ENCODE data around the gene ACAP2.
"Not testable (repeated sequence)": the region's sequence is repeated elsewhere in the genome, so short reads cannot be mapped to it uniquely, and the experiment has no call there.

The ACAP2 gene, protein sequence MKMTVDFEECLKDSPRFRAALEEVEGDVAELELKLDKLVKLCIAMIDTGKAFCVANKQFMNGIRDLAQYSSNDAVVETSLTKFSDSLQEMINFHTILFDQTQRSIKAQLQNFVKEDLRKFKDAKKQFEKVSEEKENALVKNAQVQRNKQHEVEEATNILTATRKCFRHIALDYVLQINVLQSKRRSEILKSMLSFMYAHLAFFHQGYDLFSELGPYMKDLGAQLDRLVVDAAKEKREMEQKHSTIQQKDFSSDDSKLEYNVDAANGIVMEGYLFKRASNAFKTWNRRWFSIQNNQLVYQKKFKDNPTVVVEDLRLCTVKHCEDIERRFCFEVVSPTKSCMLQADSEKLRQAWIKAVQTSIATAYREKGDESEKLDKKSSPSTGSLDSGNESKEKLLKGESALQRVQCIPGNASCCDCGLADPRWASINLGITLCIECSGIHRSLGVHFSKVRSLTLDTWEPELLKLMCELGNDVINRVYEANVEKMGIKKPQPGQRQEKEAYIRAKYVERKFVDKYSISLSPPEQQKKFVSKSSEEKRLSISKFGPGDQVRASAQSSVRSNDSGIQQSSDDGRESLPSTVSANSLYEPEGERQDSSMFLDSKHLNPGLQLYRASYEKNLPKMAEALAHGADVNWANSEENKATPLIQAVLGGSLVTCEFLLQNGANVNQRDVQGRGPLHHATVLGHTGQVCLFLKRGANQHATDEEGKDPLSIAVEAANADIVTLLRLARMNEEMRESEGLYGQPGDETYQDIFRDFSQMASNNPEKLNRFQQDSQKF

DNA sequence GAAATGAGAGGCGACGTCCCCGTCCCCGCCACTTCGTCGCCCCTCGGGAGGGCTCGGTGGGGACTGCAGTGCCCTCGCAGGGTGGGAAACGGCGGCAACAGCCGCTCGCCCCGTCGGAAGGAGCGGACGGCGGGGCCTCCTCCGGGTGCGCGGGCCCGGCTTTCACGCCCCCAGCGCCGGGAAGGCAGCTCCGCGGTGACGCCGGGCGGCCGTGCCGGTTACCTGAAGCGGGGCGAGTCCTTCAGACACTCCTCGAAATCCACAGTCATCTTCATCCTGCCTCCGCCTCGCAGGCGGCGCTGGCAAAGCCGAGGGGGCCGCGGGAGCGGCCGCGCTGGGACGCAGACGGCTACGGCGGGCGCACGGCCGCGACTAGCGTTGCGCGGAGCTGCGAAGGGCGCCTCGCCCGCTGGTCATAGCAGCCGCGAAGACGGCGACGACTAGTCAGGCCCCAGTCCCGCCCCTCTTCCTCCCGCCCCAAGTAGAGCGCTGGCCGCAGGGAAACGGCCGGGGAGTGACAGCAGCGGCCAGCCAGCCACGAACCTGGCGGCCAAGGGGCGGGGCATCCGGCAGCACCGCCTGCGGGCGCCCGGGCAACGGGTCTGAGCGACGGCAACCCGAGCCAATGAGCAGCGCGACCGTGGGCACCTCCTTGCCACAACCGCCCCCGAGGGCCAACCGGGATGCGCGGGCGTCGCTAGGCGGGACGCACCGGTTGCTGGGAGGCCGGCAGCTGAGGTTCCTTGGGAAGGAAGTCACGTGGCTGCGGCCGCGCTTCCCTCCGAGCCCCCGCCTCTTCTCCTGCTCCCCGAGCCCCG, at the start of gene ACAP2:
TSS of gene ACAP2 (minus strand) at position 448 of the 818 bp plus-strand sequence. CDS start at position 275, 173 bp downstream.
- peak; percentile 100 for DNase-seq (ENCODE audit: low spot score)

DNA sequence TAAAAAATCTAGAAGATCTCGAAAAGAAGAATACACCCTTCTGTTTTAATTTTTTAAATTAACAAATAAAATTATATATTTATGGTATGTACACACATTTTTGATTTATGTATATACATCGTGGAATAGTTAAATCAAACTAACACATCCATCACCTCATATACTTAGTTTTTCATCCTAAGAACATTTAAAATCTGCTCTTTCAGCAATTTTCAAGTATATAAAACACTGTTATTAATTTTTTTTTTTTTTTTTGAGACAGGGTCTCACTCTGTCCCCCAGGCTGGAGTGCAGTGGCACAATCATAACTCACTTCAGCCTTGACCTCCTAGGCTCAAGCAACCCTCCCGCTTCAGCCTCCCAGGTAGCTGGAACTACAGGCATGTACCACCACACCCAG, 32.8 kb upstream of the ACAP2 start:
- no peak for DNase-seq (ENCODE audit: low spot score)

DNA sequence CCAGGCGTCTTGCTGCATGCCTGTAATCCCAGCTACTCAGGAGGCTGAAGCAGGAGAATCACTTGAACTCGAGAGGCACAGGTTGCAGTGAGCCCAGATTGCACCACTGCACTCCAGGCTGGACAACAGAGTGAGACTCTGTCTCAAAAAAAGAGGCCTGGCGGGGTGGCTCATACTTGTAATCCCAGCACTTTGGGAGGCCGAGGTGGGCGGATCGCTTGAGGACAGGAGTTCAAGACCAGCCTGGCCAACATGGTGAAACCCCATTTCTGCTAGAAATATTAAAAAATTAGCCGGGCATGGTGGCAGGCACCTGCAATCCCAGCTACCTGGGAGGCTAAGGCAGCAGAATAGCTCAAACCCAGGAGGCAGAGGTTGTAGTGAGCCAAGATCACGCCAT, 32.3 kb upstream of the ACAP2 start:
- not testable (repeated sequence) for DNase-seq (ENCODE audit: low spot score)

DNA sequence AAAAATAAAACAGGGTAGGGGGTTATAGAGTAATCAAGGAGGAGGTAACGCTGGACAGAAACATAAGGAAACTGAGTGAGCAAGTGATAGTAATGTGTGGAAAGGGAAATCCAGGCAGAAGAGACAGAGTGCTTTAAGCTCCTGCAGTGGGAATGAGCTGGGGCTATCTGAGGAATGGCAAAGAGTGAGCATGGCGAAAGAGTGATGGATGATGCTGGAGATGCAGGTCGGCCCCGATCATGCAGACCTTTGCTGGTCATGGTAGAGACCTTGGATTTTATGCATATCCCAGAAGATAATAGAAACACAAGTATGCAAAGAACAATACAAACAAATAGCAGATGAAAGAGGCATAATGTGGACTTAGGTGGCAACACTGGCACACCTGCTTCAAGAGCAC, 26.0 kb upstream of the ACAP2 start:
- DNase-seq (ENCODE audit: low spot score), result no peak

DNA sequence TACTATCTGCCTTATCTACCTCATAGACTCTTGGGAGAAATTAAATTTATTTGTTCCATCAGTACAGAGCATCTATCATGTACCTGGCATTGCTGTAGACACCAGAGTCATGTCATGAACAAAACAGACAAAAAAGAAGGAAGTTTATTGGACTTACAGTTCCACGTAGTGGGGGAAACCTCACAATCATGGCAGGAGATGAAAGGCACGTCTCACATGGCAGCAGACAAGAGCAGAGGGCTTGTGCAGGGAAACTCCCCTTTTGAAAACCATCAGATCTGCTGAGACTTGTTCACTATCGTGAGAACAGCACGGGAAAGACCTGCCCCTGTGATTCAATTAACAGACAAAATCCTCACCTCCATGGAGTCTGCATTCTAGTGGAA, 25.6 kb upstream of the ACAP2 start:
- DNase-seq (ENCODE audit: low spot score), result no peak

DNA sequence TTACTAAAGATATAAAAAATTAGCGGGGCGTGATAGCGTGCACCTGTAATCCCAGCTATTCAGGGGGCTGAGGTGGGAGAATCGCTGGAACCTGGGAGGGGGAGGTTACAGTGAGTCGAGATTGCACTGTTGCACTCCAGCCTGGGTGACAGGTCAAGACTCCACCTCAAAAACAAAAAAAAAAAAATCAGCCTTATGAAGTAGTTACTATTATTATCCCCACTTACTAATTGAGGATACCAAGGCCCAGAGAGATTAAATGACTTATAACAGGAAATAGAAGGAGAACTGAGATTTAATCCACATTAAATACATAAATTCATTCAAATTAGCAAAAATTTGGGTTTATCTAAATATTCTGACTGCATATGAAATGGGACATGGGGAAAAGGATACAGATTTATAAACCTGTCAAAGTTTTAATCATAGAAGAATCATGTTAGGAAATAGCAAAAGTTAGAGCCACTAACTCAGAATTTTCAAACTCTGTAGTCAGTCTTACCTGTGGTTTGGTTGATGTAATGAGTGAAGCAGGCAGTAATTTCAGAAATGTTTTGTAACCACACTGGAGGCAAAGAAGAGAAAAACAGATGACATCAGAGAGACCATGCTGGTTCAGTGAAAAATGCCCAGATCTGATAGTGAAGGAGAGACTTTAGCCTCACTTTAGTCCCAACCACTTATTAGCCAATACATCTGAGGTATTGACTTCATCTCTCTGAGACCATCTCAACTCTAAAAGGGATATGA, 25.0 kb upstream of the ACAP2 start:
- no peak for DNase-seq (ENCODE audit: low spot score)

DNA sequence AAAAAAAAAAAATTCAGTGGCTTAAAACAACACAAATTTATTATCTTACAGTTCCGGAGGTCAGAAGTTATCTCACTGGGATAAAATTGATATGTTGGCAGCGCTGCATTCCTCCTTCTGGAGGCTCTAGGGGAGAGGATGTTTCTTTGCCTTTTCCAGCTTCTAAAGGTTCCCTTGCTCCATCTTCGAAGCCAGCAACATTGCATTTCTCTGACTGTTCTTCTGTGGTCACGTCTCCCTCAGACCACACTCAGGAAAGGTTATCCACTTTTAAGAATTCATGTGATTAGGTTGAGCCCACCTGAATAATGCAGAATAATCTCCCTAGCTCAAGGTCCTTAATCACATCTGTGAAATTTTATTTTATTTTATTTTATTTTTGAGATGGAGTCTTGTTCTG, 23.4 kb upstream of the ACAP2 start:
- DNase-seq (ENCODE audit: low spot score), result no peak

DNA sequence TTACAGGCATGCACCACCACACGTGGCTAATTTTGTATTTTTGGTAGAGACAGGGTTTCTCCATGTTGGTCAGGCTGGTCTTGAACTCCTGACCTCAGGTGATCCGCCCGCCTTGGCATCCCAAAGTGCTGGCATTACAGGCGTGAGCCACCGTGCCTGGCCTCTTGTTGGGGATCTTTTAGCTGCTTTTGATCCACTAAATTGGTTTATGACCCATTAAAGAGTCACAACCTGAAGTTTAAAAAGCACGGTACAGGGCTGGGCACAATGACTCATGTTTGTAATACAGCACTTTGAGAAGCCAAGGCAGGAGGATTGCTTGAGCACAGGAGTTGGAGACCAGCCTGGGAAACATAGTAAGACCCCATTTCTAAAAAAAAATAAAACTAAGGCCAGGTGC, 20.1 kb upstream of the ACAP2 start:
- DNase-seq (ENCODE audit: low spot score), result not testable (repeated sequence)

DNA sequence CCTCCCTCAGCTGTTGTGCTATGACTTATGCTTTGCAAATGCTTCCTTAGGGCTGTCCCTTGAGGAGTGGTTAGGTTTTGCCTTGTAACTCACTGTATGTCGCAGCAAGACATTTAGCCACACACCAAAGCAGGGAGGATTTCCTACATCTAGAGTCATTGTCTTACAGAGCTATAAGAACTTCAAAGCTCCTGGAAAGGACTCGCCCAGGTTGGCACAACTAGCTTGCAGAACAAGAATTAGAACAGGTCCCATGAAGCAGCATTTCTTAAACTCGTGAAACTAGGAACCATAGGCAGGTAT, 19.4 kb upstream of the ACAP2 start:
- no peak for DNase-seq (ENCODE audit: low spot score)

DNA sequence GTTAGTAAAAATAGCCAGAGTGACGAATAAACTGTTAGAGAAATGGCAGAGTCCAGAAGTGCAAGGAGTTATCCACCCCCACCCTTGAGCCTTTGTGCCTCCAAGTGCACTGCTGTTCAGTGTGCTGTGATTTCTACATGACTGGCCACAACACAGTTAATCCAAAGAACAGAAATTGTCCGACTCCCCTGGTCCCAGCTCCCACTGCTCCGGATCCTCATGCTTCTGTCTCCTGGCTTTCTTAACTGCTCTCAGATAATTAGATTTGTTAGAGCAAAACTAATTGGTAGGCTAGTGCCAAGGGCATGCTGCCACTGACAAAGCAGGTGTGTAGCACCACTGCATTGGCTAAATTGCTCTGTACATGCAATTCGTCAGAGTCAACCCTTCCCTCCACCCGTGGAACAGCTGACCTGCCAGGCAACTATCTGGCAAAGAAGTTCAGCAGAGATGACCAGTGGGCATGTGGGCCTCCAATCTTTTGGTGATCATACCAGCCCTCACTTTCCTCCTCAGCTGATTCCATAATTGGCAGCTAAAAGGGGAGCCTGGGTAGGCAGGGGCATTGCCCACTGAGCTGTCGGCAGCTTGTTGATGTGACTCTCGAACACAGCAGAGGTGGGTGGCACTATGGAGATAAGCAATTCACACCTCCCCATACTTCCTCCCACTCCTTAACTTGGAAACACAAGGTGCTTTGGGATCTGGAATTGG, 18.9 kb upstream of the ACAP2 start:
- DNase-seq (ENCODE audit: low spot score), result no peak

DNA sequence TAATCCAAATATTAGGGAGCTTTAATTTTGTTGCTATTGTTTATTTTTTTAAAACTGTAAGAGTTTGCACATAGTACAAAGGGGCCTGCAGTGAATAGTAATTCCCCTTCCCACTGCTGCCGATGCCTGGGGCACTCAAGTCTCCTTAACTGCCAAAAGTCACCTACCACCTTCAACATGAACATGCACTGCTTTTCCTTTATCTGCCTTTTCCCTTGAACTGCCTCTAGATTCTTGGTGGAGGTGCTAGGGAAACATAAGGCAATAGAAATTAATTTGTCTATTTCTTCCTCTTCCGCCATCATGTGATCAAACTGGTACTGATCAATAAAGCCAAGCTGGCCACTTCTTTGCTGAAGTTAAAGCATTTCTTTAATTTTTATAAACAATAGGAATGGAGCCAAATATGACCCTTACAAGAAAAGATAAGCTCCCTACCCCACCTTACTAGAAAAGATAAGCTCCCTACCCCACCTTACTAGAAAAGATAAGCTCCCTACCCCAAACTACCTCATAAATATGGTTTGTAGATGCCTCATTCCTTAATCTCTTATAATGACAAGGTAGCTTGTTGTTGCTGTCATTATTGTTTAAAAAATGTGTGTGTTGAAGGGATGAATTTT, 17.4 kb upstream of the ACAP2 start:
- no peak for DNase-seq (ENCODE audit: low spot score)

DNA sequence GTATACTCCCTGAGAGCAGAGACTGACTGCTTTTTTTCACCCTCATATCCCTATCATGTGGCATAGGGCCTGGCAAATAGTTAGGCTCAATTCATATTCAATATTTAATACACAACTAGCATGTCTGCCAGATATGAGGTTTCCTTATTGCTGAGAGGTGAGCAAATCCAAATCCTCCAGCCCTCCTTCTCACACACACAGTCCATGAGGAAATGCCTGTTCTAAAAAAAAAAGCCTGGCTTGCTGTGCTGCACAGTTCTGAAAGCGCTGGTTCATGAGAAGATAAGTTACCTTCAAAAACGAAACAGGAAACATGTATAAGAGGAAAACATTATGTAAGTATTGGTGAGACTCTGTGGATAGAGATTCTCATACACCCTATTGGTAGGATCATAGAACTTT, 15.5 kb upstream of the ACAP2 start:
- DNase-seq (ENCODE audit: low spot score), result no peak

DNA sequence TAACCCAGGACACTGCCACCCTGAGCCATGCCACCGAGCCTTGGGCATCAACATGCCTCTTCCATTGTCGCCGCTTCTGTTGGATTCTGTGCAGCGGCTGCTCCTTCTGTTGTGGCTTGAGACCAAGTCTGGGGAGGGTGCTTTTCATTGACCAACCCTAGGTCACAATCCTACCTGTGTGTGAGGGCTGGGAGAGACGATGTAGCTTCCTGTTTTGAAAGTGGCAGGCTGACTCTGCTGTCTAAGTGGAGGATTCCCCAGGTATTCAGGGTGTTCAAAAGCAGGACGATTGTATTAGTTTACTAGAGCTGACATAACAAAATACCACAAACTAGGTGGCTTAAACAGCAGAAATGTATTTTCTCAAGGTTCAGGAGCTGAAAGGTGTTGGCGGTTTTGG, 13.0 kb upstream of the ACAP2 start:
- no peak for DNase-seq (ENCODE audit: low spot score)

DNA sequence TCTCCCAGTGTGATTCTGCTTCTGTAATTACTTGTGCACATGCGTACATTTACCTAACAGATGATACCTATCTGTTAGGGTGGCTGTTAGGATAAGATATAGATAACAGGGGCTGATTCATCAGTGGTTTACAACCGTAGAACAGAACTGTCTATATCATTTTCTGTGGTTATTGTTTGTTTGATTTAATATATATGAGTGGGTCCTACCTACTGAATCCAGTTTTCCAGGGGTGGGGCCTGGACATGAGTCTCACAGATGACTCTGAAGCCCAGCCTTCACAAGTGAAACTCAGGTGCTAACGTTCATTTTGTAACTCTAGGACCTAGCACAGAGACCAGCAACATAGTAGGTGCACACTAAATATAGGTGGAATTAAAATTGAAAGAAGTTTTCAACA, 10.4 kb upstream of the ACAP2 start:
- DNase-seq (ENCODE audit: low spot score), result no peak

DNA sequence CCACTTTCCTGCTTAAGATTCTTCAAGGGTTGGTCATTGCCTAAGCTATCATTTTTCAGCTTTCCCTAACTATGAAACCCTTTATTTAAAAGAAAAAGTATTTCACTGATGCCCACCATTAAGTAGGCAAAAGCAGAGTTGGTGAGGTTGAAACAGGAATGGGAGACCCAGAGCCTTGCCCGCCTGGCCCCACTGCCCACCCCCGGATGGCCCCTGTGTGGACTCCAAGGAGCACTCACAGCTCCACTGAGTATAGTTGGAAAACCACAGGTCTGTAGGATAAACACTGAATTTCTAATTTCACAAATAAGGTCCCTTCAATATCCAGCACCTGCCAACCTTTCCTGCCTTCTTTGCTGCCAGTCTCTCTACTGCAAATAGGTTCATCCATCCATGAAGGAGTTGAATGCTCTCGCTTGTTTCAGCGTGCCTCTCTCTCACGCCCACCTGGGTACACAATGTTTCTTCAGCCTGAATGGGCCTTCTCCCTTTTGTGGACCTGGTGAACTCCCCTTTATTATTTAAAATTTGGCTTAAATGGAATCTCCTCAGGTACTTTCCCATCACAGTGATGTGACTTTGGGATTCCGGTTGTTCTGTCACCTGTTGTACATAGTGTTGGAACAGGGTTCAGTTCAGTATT, 8.7 kb upstream of the ACAP2 start:
- no peak for DNase-seq (ENCODE audit: low spot score)

DNA sequence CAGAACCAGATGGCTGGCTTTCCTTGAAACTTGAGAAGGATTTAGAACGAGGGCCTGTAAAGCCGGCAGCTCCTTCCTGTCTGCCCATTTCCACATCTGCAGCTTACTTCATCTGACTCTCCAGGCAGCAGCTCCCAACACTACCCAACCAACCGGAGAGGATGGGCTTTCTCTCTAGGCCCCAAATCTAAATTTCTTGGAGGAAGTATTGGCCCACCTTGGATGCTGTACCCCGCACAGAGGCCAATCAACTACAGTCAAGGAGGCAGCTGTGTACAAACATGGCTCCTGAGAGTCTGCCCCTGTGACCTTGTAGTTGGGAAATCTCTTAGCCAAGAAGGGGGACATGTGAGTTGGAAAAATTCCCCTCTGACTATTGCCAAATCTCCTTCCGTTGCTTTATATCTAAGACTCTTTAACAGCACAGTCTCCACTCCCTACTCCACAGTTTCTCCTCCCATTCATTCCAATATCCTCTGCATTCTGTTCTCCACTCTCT, 8.0 kb upstream of the ACAP2 start:
- DNase-seq (ENCODE audit: low spot score), result no peak

DNA sequence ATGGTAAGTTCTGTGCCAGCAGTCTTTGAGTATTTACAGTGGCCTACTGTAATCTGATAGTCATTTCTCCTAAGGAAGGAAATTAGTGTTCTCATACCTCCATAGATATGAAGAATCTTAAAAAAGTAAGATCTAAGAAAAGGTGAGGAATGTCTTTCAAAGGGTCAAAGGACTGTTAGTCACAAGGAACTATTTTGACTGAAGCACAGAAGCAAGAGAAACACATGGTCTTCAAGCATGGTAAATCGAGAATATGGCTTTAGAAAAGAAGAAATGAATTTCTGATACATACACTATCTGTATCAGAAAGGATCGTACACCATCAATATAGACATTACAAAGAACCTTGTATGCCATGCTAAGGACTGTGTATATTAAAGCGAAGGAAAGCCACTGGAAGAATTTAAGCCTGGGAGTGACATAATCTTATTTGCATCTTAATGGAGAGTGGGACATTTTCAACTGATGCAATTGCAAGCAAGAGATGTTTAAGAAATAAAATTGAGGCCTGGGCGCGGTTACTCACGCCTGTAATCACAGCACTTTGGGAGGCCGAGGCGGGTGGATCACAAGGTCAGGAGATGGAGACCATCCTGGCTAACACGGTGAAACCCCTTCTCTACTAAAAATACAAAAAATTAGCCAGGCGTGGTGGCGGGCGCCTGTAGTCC, 5.5 kb upstream of the ACAP2 start:
- no peak for DNase-seq (ENCODE audit: low spot score)

DNA sequence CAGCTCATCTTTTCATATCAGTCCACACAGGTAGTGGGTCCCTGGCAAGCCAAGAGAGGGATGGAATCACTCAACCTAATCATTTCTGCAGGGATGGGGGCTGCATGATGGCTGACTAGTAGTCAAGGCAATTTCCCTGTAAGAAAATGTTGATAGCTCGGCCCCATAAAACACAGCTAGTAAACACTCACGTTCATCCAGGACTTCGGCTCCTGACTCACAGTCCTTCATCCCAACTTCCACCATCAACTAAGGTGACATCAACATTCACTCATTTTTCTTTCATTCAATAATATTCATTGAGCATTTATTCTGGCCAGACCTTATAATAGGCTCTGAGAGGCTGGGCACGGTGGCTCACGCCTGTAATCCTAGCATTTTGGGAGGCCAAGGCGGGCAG, 4.4 kb upstream of the ACAP2 start:
- no peak for DNase-seq (ENCODE audit: low spot score)

DNA sequence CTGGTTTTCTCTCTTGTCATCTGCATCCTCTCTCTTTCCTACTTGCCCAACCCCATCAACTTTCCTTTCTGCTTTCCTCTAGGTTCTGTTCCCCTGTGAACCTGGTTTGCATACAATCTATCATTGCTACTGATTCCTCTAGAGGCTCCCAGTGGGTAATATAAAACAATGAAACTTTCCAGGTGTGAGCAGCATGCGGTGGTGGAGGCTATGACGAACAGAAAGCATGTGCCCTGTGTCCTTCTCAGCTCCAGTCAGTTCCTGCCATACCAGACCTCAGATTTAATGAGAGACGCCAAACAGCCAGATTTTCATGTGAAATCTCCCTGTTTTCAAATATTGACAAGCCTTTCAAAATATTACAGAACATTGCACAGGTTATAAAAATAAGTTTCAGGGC, 3.5 kb upstream of the ACAP2 start:
- DNase-seq (ENCODE audit: low spot score), result no peak

DNA sequence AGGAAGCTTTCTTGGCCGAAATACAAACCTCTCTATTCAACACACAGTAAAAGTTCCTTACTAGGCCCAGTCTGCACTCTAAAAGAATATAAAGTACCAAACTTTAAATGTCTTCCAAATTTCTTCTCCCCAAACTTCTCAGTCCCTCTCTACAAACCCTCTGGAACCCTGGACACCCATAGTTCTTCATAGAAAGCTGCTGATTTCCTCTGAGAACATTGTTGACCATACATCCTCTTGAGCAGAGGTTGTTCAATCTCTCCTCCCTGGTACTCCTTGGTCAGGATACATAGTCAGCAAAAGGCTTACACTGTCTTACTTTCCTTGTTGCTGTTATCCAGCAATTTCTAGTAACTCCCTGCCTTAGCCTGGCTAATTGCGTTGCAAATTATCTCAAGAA, 3.1 kb upstream of the ACAP2 start:
- no peak for DNase-seq (ENCODE audit: low spot score)

Data from left forelimb (tissue), 1 donor.